ENCODE data around the gene MATCAP1.

The MATCAP1 gene

GRCh38 chr16:67226804-67227566, 43.2 kb upstream of the MATCAP1 start, which contains the start of gene TMEM208:
TMEM208 (plus strand) TSS chr16:67227130; CDS start chr16:67227219, 89 bp downstream.
- H4K20me1 ChIP-seq, result peaks cover 0 to 48% (median 38%) of the 10 kb centered on the region in 11 experiments; a peak in 15 of 22 replicates
- no peaks in the 10 kb centered on the region for H3K27me3 ChIP-seq
- H3K27ac ChIP-seq, result peak within 1 kb of the TSS; percentile 61 to 91 (median 81)
- peak within 1 kb of the TSS; percentile 94 to 99 (median 97) for H3K4me2 ChIP-seq
- no peak for TF ChIP-seq Cebpa-rat (IDR thresholded peaks at IDR 0.05)
- H3K4me3 ChIP-seq, result peak within 1 kb of the TSS; percentile 81 to 100 (median 96)
- peaks cover 40 to 42% (median 42%) of the 10 kb centered on the region in 11 experiments for H3K36me3 ChIP-seq
- peak within 1 kb of the TSS; percentile 80 to 96 (median 88) for H3K9ac ChIP-seq
- H3K4me1 ChIP-seq, result peaks cover 27 to 33% (median 30%) of the 10 kb centered on the region in 10 experiments
- no peaks in the 10 kb centered on the region for H3K9me3 ChIP-seq (replicated peaks in 1 of 11)

GRCh38 chr16:67226295-67226803, 42.6 kb upstream of the MATCAP1 start:
- Histone ChIP-seq H3K4me3 (peak overlapping the region; percentile 81 to 100 (median 96)), H3K9me3 (replicated peaks in 1 of 11) (no peaks in the 10 kb centered on the region), H3K27ac (peak overlapping the region; percentile 61 to 88 (median 81)), H4K20me1 (peaks cover 0 to 42% (median 32%) of the 10 kb centered on the region in 11 experiments; a peak in 15 of 22 replicates), H3K36me3 (peaks cover 33 to 36% (median 35%) of the 10 kb centered on the region in 11 experiments), H3K9ac (peak overlapping the region; percentile 78 to 96 (median 88)), H3K4me2 (peak overlapping the region; percentile 78 to 99 (median 96)), H3K27me3 (no peaks in the 10 kb centered on the region), H3K4me1 (peaks cover 27 to 37% (median 31%) of the 10 kb centered on the region in 10 experiments)
- no peak for TF ChIP-seq Cebpa-rat (IDR thresholded peaks at IDR 0.05)

- H4K20me1 ChIP-seq, result peaks cover 0 to 19% (median 15%) of the 10 kb centered on the region in 11 experiments; a peak in 14 of 22 replicates
- no peaks in the 10 kb centered on the region for H3K9me3 ChIP-seq (replicated peaks in 1 of 11)
- H3K9ac ChIP-seq, result no peak overlapping the region
- no peak overlapping the region for H3K4me2 ChIP-seq
- peaks cover 10 to 13% (median 12%) of the 10 kb centered on the region in 11 experiments for H3K36me3 ChIP-seq
- H3K27me3 ChIP-seq, result no peaks in the 10 kb centered on the region
- TF ChIP-seq Cebpa-rat (IDR thresholded peaks at IDR 0.05), result no peak
- peaks cover 31 to 53% (median 51%) of the 10 kb centered on the region in 10 experiments for H3K4me1 ChIP-seq
- H3K27ac ChIP-seq, result no peak overlapping the region
- H3K4me3 ChIP-seq, result no peak overlapping the region
Observed at GRCh38 chr16:67223992-67224391, 40.2 kb upstream of the MATCAP1 start.

- Histone ChIP-seq H3K9me3 (replicated peaks in 1 of 11) (no peaks in the 10 kb centered on the region), H3K27ac (peak overlapping the region in 10 of 11 experiments; percentile 2 to 63 (median 51); a peak in 16 of 22 replicates), H3K27me3 (no peaks in the 10 kb centered on the region), H3K4me2 (peak overlapping the region; percentile 65 to 91 (median 79)), H3K36me3 (no peaks in the 10 kb centered on the region), H4K20me1 (no peaks in the 10 kb centered on the region), H3K4me1 (peaks cover 38 to 64% (median 50%) of the 10 kb centered on the region in 10 experiments), H3K4me3 (no peak overlapping the region), H3K9ac (peak overlapping the region in 6 of 11 experiments; percentile 21 to 55 (median 49); a peak in 10 of 22 replicates)
- no peak for TF ChIP-seq Cebpa-rat (IDR thresholded peaks at IDR 0.05)
Observed at GRCh38 chr16:67216612-67217490, 33.1 kb upstream of the MATCAP1 start.

- peak overlapping the region in 3 of 11 experiments; percentile 77 to 86 (median 85); a peak in 6 of 22 replicates for H3K4me2 ChIP-seq
Observed at GRCh38 chr16:67215706-67216105, 31.9 kb upstream of the MATCAP1 start.

GRCh38 chr16:67213197-67214019, 29.6 kb upstream of the MATCAP1 start:
- H3K4me2 ChIP-seq, result no peak overlapping the region; a peak in 1 of 22 replicates

More at GRCh38 chr16:67215706-67216105, 31.9 kb upstream of the MATCAP1 start:
- no peak overlapping the region for H3K4me3 ChIP-seq
- H3K27me3 ChIP-seq, result no peaks in the 10 kb centered on the region
- no peak overlapping the region for H3K27ac ChIP-seq
- peaks cover 37 to 59% (median 41%) of the 10 kb centered on the region in 10 experiments for H3K4me1 ChIP-seq
- H3K9ac ChIP-seq, result no peak overlapping the region
- no peaks in the 10 kb centered on the region for H3K9me3 ChIP-seq (replicated peaks in 1 of 11)
- no peak for TF ChIP-seq Cebpa-rat (IDR thresholded peaks at IDR 0.05)
- H4K20me1 ChIP-seq, result no peaks in the 10 kb centered on the region
- no peaks in the 10 kb centered on the region for H3K36me3 ChIP-seq

GRCh38 chr16:67212766-67213165, 29.0 kb upstream of the MATCAP1 start:
- Histone ChIP-seq H3K27ac (no peak overlapping the region), H3K27me3 (no peaks in the 10 kb centered on the region), H3K36me3 (peaks cover 0 to 1% (median 0%) of the 10 kb centered on the region in 11 experiments; a peak in 1 of 22 replicates), H3K4me3 (no peak overlapping the region), H3K9me3 (replicated peaks in 1 of 11) (no peaks in the 10 kb centered on the region), H4K20me1 (peaks cover 0 to 10% (median 0%) of the 10 kb centered on the region in 11 experiments; a peak in 4 of 22 replicates), H3K4me1 (peaks cover 17 to 39% (median 23%) of the 10 kb centered on the region in 10 experiments), H3K4me2 (no peak overlapping the region; a peak in 1 of 22 replicates), H3K9ac (no peak overlapping the region; a peak in 1 of 22 replicates)
- no peak for TF ChIP-seq Cebpa-rat (IDR thresholded peaks at IDR 0.05)

More at GRCh38 chr16:67213197-67214019, 29.6 kb upstream of the MATCAP1 start:
- Histone ChIP-seq H3K36me3 (no peaks in the 10 kb centered on the region), H3K9ac (no peak overlapping the region; a peak in 1 of 22 replicates), H3K4me1 (peaks cover 23 to 39% (median 29%) of the 10 kb centered on the region in 10 experiments), H3K4me3 (no peak overlapping the region), H3K27me3 (no peaks in the 10 kb centered on the region), H3K27ac (no peak overlapping the region), H4K20me1 (peaks cover 0 to 4% (median 0%) of the 10 kb centered on the region in 11 experiments; a peak in 3 of 22 replicates), H3K9me3 (replicated peaks in 1 of 11) (no peaks in the 10 kb centered on the region)
- TF ChIP-seq Cebpa-rat (IDR thresholded peaks at IDR 0.05), result no peak

GRCh38 chr16:67211674-67212073, 27.9 kb upstream of the MATCAP1 start:
- no peak for TF ChIP-seq Cebpa-rat (IDR thresholded peaks at IDR 0.05)

More at GRCh38 chr16:67211674-67212073, 27.9 kb upstream of the MATCAP1 start:
- Histone ChIP-seq H3K9ac (no peak overlapping the region), H3K27ac (no peak overlapping the region), H3K4me3 (no peak overlapping the region), H3K27me3 (no peaks in the 10 kb centered on the region), H4K20me1 (peaks cover 0 to 21% (median 0%) of the 10 kb centered on the region in 11 experiments; a peak in 5 of 22 replicates), H3K9me3 (replicated peaks in 1 of 11) (no peaks in the 10 kb centered on the region), H3K4me2 (no peak overlapping the region), H3K4me1 (peaks cover 6 to 38% (median 12%) of the 10 kb centered on the region in 10 experiments), H3K36me3 (peaks cover 0 to 12% (median 0%) of the 10 kb centered on the region in 11 experiments; a peak in 5 of 22 replicates)

All from BLaER1 treated with 17β-estradiol and CSF1 and Interleukin-3, amounts not matched to agents 10 nM and 100 nM (cell line).